ENCODE results near the gene CCPG1. TPM values are rescaled to one million over a fixed set of nuclear protein-coding genes. Genes with fewer than 3 reads are reported as not detected.

CCPG1 gene
- total and polyA plus RNA-seq, 2 of the 13 experiments (the other 11 are each of a cell fraction or from before 2014, with no cell fraction given), result 16.1 to 19.5 TPM

DNA sequence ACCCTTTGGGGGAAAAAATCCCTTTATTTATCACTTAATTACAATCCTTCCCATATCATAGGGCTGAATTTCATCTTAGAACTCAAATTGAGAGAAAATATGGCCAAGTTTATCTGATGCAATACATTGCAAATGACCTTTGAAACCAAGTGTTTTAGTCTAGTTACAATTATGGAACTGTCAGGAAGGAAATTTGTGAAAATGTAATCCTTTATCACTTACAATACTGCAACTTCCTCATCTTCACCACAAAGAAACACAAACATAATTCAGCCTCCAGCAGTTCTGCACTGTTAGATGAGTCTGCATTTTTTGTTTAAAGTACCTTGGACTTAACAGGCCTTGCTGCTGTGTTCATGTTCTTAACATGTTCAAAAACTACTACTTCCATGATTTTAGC is 4.6 kb downstream of the CCPG1 start (continued):
- TF ChIP-seq, protein P1, sequence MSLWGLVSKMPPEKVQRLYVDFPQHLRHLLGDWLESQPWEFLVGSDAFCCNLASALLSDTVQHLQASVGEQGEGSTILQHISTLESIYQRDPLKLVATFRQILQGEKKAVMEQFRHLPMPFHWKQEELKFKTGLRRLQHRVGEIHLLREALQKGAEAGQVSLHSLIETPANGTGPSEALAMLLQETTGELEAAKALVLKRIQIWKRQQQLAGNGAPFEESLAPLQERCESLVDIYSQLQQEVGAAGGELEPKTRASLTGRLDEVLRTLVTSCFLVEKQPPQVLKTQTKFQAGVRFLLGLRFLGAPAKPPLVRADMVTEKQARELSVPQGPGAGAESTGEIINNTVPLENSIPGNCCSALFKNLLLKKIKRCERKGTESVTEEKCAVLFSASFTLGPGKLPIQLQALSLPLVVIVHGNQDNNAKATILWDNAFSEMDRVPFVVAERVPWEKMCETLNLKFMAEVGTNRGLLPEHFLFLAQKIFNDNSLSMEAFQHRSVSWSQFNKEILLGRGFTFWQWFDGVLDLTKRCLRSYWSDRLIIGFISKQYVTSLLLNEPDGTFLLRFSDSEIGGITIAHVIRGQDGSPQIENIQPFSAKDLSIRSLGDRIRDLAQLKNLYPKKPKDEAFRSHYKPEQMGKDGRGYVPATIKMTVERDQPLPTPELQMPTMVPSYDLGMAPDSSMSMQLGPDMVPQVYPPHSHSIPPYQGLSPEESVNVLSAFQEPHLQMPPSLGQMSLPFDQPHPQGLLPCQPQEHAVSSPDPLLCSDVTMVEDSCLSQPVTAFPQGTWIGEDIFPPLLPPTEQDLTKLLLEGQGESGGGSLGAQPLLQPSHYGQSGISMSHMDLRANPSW (CRISPR knock-in tag; IDR thresholded peaks at IDR 0.05; ENCODE audit: borderline replicate concordance), result no peak
- TF ChIP-seq CEBPB (IDR thresholded peaks at IDR 0.05; ENCODE audit: borderline replicate concordance, low read depth, low read length) (peak; percentile 75), NCOR1 (IDR thresholded peaks at IDR 0.05; ENCODE audit: borderline replicate concordance, low read length) (0 out of 2 replicates have a peak, but pooled peaks have one; percentile 17), ZNF205 (CRISPR knock-in tag; IDR thresholded peaks at IDR 0.05) (no peak), GATAD2A (CRISPR knock-in tag; IDR thresholded peaks at IDR 0.05) (peak; percentile 60; the same call in 1 of the 2 replicates), NFE2L1 (CRISPR knock-in tag; IDR thresholded peaks at IDR 0.05; ENCODE audit: borderline replicate concordance) (no peak), MAFF (IDR thresholded peaks at IDR 0.05; ENCODE audit: low read depth, low read length) (peak; percentile 60), ZBTB42 (CRISPR knock-in tag; IDR thresholded peaks at IDR 0.05) (no peak), ZNF331 (CRISPR knock-in tag; IDR thresholded peaks at IDR 0.05) (0 out of 2 replicates have a peak, but pooled peaks have one; percentile 23), ZNF652 (CRISPR knock-in tag; IDR thresholded peaks at IDR 0.05; ENCODE audit: borderline replicate concordance, low read depth) (no peak), TMF1 (CRISPR knock-in tag; IDR thresholded peaks at IDR 0.05; ENCODE audit: low read depth) (no peak), ZNF614 (CRISPR knock-in tag; IDR thresholded peaks at IDR 0.05; ENCODE audit: borderline replicate concordance) (no peak), RAD51 (IDR thresholded peaks at IDR 0.05; ENCODE audit: borderline replicate concordance) (no peak), KDM4B (CRISPR knock-in tag; IDR thresholded peaks at IDR 0.05) (no peak), MIXL1 (CRISPR knock-in tag; IDR thresholded peaks at IDR 0.05) (0 out of 2 replicates have a peak, but pooled peaks have one; percentile 16)
- TF ChIP-seq, protein P2, sequence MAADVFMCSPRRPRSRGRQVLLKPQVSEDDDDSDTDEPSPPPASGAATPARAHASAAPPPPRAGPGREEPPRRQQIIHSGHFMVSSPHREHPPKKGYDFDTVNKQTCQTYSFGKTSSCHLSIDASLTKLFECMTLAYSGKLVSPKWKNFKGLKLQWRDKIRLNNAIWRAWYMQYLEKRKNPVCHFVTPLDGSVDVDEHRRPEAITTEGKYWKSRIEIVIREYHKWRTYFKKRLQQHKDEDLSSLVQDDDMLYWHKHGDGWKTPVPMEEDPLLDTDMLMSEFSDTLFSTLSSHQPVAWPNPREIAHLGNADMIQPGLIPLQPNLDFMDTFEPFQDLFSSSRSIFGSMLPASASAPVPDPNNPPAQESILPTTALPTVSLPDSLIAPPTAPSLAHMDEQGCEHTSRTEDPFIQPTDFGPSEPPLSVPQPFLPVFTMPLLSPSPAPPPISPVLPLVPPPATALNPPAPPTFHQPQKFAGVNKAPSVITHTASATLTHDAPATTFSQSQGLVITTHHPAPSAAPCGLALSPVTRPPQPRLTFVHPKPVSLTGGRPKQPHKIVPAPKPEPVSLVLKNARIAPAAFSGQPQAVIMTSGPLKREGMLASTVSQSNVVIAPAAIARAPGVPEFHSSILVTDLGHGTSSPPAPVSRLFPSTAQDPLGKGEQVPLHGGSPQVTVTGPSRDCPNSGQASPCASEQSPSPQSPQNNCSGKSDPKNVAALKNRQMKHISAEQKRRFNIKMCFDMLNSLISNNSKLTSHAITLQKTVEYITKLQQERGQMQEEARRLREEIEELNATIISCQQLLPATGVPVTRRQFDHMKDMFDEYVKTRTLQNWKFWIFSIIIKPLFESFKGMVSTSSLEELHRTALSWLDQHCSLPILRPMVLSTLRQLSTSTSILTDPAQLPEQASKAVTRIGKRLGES (CRISPR knock-in tag; IDR thresholded peaks at IDR 0.05; ENCODE audit: borderline replicate concordance), result no peak
- TF ChIP-seq, protein P3, sequence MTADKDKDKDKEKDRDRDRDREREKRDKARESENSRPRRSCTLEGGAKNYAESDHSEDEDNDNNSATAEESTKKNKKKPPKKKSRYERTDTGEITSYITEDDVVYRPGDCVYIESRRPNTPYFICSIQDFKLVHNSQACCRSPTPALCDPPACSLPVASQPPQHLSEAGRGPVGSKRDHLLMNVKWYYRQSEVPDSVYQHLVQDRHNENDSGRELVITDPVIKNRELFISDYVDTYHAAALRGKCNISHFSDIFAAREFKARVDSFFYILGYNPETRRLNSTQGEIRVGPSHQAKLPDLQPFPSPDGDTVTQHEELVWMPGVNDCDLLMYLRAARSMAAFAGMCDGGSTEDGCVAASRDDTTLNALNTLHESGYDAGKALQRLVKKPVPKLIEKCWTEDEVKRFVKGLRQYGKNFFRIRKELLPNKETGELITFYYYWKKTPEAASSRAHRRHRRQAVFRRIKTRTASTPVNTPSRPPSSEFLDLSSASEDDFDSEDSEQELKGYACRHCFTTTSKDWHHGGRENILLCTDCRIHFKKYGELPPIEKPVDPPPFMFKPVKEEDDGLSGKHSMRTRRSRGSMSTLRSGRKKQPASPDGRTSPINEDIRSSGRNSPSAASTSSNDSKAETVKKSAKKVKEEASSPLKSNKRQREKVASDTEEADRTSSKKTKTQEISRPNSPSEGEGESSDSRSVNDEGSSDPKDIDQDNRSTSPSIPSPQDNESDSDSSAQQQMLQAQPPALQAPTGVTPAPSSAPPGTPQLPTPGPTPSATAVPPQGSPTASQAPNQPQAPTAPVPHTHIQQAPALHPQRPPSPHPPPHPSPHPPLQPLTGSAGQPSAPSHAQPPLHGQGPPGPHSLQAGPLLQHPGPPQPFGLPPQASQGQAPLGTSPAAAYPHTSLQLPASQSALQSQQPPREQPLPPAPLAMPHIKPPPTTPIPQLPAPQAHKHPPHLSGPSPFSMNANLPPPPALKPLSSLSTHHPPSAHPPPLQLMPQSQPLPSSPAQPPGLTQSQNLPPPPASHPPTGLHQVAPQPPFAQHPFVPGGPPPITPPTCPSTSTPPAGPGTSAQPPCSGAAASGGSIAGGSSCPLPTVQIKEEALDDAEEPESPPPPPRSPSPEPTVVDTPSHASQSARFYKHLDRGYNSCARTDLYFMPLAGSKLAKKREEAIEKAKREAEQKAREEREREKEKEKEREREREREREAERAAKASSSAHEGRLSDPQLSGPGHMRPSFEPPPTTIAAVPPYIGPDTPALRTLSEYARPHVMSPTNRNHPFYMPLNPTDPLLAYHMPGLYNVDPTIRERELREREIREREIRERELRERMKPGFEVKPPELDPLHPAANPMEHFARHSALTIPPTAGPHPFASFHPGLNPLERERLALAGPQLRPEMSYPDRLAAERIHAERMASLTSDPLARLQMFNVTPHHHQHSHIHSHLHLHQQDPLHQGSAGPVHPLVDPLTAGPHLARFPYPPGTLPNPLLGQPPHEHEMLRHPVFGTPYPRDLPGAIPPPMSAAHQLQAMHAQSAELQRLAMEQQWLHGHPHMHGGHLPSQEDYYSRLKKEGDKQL (CRISPR knock-in tag; IDR thresholded peaks at IDR 0.05; ENCODE audit: low read depth), result no peak
- TF ChIP-seq, protein P4, sequence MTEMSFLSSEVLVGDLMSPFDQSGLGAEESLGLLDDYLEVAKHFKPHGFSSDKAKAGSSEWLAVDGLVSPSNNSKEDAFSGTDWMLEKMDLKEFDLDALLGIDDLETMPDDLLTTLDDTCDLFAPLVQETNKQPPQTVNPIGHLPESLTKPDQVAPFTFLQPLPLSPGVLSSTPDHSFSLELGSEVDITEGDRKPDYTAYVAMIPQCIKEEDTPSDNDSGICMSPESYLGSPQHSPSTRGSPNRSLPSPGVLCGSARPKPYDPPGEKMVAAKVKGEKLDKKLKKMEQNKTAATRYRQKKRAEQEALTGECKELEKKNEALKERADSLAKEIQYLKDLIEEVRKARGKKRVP (CRISPR knock-in tag; IDR thresholded peaks at IDR 0.05), result peak; percentile 71 to 97; a peak in 3 of 4 replicates
- TF ChIP-seq, protein P5, sequence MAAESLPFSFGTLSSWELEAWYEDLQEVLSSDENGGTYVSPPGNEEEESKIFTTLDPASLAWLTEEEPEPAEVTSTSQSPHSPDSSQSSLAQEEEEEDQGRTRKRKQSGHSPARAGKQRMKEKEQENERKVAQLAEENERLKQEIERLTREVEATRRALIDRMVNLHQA (CRISPR knock-in tag; IDR thresholded peaks at IDR 0.05), result peak; percentile 89; the same call in 1 of the 2 replicates

Data from HepG2 (cell line).